GM12801 (cell line): ENCODE results near the gene SPOCK3.

Source experiments
- CTCF ChIP-seq: IDR thresholded peaks from one replicate; pipeline ENCODE4 v1.5.1; 2011; ENCODE audit warnings: control low read depth; ENCODE audit not compliant: insufficient read length; ENCODE audit errors: extremely low read depth

SPOCK3 gene

DNA sequence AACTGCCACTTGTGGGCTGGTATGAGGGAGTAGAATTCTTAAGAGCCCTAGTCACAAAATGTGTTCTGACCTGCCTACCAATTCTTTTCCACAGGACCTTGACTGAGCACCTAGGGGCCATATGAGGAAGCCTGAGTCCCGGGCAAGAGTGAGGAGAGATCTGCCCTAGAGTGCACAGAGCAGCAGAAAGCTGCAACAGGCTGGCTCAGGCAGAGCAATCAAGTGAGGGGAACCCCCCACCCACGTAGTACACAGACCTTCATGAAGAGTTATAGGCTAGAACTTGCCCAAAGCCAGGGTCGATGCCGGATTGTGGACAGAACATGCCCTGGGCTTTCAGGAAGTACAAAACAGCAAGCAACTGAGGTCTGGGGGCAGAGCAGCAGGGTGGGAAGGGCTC is 117.0 kb downstream of the SPOCK3 start:
- no peak for TF ChIP-seq CTCF

DNA sequence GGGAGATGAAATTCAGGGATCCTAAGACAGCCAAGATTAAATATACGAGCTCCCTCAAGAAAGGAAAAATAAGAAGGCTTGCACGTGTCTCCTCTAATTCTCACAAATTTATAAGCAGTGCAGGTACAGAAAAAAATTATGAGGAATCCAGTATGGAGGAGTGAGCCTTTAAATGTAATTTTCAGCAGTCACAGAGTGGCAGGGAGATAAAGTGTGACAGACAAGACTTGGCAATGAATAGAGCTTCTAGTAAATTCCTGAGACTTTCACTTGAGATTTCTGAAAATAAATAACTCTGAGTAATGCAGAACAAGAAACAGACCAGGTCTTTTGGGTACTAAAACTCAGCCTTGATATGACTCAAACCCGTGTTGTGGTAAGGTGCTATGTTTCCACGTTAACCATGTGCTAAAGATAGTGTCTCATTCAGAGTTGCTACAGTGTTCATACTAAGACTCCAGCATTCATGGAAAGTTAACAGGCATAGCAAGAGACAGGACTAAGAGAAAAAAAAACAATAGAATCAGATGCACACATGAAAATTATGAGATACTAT is 119.8 kb downstream of the SPOCK3 start:
- TF ChIP-seq CTCF = no peak

DNA sequence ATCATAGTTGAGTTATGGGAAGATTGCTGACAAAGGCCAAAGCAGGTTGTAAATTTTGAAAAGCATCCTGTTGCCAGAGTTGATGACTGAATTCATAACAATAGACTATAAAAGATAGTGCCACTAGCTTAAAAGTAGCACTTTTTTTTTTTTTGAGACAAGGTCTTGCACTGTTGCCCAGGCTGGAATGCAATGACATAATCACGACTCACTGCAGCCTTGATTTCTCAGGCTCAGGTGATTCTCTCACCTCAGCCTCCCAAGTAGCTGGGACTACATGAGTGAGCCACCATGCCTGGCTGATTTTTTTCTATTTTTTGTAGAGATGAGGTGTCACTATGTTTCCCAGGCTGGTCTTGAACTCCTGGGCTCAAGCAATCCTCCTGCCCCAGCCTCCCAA is 122.7 kb downstream of the SPOCK3 start:
- no peak for TF ChIP-seq CTCF

DNA sequence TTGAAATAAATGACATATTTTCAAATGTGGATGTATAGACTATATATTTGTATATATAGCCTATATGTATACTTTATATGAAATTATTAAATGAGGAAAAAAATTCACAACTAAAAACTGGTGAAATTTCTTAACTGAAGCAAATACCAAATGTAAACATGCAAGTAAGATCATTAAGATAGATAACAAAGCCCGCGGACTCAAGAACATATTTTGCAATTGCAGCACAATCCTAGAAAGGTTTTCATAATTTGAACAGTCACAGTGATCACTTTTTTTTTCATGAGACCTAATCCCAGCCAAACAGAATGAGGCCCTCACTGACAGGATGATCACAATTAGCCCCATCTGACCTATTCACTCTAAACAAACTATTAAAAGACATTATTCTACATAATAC is 123.2 kb downstream of the SPOCK3 start:
- no peak for TF ChIP-seq CTCF

DNA sequence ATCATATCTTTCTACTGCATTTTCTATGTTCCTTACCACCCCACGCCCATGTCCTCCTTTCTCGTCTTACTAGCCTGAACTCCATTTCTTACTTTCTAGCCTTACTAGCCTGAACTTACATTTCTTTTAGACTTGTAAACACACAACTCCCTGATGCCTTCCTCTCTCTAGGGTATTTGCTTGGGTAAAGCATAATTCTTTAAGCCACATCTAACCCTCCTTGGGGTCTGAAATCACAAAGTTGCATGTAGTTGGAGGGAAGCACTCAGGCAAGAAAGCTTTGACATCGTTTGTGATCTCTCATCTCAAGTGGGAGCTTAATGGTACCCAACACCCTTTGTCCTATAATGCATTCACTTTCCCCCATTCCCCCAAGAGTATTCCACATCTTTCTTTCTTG is 124.4 kb downstream of the SPOCK3 start:
- TF ChIP-seq CTCF = no peak

- no peak for TF ChIP-seq CTCF
Observed at GRCh38 chr4:167105857-167106256, 128.4 kb downstream of the SPOCK3 start.

GRCh38 chr4:167102475-167102874 is 131.8 kb downstream of the SPOCK3 start:
- no peak for TF ChIP-seq CTCF

DNA sequence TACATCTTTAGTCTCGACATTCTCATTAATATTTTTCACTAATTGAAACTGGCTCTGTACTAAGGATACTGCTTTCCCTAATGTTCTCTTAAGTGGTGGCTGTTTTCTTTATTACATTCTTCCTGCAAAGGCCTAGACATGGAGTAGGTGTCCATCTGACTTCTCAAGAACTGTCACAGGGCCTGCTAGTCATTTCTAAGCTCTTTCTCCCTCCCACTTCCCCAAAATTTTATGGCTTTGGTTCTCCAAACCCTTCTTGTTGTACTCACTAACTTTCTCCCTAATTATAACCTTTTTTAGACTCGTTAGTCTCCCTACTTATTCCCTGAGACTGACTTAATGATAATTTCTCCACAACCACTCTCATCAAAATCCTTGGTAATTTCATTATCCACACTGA is 133.3 kb downstream of the SPOCK3 start:
- TF ChIP-seq CTCF = no peak
